KOPT-K1 (cell line): ENCODE measurements around the gene CADPS2.
"Not testable (repeated sequence)": the region's sequence is repeated elsewhere in the genome, so short reads cannot be mapped to it uniquely, and the experiment has no call there.

Source experiments
- H3K27ac ChIP-seq: fragments of 200-600 bp; sonication (generic); 2 replicates; pipeline ENCODE4 v1.5.1; 2016; ENCODE audit warnings: antibody characterized with exemption, mild to moderate bottlenecking, low read depth, low read length; ENCODE audit not compliant: poor library complexity, severe bottlenecking
- H3K36me3 ChIP-seq: fragments of 200-600 bp; sonication (generic); 2 replicates; pipeline ENCODE4 v1.5.1; 2017; ENCODE audit warnings: antibody characterized with exemption, mild to moderate bottlenecking, low read length, moderate library complexity; ENCODE audit not compliant: insufficient read depth
- H3K9me3 ChIP-seq: fragments of 200-600 bp; sonication (generic); 2 replicates; pipeline ENCODE4 v1.5.1; 2017; ENCODE audit warnings: antibody characterized with exemption, low read length, mild to moderate bottlenecking; ENCODE audit not compliant: insufficient read depth, poor library complexity, severe bottlenecking

CADPS2 gene

DNA sequence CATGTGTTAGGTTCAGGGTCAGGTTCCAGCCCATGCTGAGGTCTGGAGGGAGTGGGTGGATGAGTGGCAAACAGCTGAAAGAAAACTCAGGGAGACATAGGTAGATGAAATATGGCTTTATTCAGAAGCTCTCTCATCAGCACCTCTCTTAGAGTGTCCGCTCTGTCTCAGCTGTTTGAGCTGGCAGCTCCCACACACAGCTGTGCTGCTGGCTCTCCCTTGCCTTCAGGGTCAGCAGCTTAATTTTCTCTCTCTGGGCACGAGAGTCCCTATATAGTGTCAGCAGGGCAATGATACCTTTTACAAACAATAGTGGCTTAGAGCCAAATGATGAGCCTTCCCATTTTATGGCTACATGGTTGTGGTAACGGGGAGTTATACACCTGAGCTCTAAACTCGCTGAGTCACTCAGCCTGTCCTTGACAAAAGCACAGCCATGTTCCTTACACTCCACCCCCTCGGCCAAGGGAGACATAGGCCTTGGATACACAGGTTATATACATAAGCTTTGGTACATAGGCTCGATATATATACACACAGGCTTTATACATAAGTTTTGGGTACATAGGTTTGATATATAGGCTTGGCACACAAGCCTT lies 197.8 kb downstream of the CADPS2 start:
- Histone ChIP-seq H3K9me3 (no peaks in the 10 kb centered on the region), H3K36me3 (no peaks in the 10 kb centered on the region), H3K27ac (no peak overlapping the region)

- H3K9me3 ChIP-seq, result no peaks in the 10 kb centered on the region
- H3K36me3 ChIP-seq, result no peaks in the 10 kb centered on the region
- no peak overlapping the region for H3K27ac ChIP-seq
Observed at GRCh38 chr7:122686360-122686878, 199.8 kb downstream of the CADPS2 start.

- H3K36me3 ChIP-seq, result no peaks in the 10 kb centered on the region
- H3K27ac ChIP-seq, result no peak overlapping the region
- H3K9me3 ChIP-seq, result no peaks in the 10 kb centered on the region
Observed at GRCh38 chr7:122684504-122684903, 201.8 kb downstream of the CADPS2 start.

GRCh38 chr7:122682815-122683550 lies 203.3 kb downstream of the CADPS2 start:
- no peak overlapping the region for H3K27ac ChIP-seq
- H3K36me3 ChIP-seq, result no peaks in the 10 kb centered on the region
- H3K9me3 ChIP-seq, result no peaks in the 10 kb centered on the region

DNA sequence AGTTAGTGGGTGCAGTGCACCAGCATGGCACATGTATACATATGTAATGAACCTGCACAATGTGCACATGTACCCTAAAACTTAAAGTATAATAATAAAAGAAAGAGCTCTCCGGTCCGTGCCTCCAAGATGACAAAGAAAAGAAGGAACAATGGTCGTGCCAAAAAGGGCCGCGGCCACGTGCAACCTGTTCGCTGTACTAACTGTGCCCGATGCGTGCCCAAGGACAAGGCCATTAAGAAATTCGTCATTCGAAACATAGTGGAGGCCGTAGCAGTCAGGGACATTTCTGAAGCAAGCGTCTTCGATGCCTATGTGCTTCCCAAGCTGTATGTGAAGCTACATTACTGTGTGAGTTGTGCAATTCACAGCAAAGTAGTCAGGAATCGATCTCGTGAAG lies 205.1 kb downstream of the CADPS2 start:
- H3K36me3 ChIP-seq, H3K9me3 ChIP-seq, H3K27ac ChIP-seq: not testable (repeated sequence)

DNA sequence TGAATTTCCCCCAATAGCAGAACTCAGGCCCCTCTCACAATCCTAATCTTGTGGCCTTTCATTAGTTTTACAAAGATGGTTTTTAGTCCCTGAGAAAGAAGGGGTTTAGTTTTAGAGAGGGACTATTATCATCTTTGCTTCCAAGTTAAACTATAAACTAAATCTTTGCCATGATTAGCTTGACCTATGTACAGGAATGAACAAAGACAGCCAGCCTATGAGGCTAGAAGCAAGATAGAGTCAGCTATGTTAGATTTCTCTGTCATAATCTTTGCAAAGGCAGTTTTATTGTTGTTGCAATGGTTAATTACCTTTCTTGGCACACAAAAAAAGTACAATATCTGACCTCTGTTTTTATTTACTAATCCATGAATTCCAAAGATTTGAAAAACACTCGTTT lies 206.4 kb downstream of the CADPS2 start:
- H3K27ac ChIP-seq, result no peak overlapping the region
- H3K9me3 ChIP-seq, result no peaks in the 10 kb centered on the region

GRCh38 chr7:122679269-122679709 lies 207.0 kb downstream of the CADPS2 start:
- not testable (repeated sequence) for H3K36me3 ChIP-seq, H3K9me3 ChIP-seq, H3K27ac ChIP-seq

More for the DNA sequence above, 206.4 kb downstream of the CADPS2 start:
- H3K36me3 ChIP-seq, result no peaks in the 10 kb centered on the region

- no peaks in the 10 kb centered on the region for H3K36me3 ChIP-seq
- H3K27ac ChIP-seq, result no peak overlapping the region
- no peaks in the 10 kb centered on the region for H3K9me3 ChIP-seq
Observed at GRCh38 chr7:122677149-122677548, 209.1 kb downstream of the CADPS2 start.

DNA sequence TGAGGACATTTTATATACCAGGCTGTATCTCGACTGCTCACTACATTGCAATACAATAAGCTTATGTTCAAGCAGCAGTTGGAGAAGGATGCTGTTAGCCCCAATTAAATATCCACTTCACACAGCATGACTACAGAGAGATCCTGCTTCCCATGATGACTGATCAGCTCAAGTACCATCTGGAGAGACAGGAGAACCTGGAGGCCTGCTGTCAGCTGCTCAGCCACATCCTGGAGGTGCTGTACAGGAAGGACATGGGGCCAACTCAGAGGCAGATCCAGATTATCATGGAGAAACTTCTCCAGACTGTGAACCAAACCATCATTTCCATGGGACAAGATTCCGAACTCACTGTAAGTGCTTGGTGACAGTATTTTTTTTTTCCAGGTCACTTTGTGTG lies 209.8 kb downstream of the CADPS2 start:
- H3K9me3 ChIP-seq, result no peaks in the 10 kb centered on the region

GRCh38 chr7:122675621-122676020 lies 210.6 kb downstream of the CADPS2 start:
- H3K27ac ChIP-seq, result no peak overlapping the region
- H3K9me3 ChIP-seq, result no peaks in the 10 kb centered on the region
- H3K36me3 ChIP-seq, result no peaks in the 10 kb centered on the region

More for the DNA sequence above, 209.8 kb downstream of the CADPS2 start:
- Histone ChIP-seq H3K27ac (no peak overlapping the region), H3K36me3 (no peaks in the 10 kb centered on the region)

- no peak overlapping the region for H3K27ac ChIP-seq
Observed at GRCh38 chr7:122675011-122675410, 211.2 kb downstream of the CADPS2 start.

GRCh38 chr7:122674502-122674901 lies 211.8 kb downstream of the CADPS2 start:
- Histone ChIP-seq H3K27ac (no peak overlapping the region), H3K36me3 (no peaks in the 10 kb centered on the region), H3K9me3 (no peaks in the 10 kb centered on the region)

More at GRCh38 chr7:122675011-122675410, 211.2 kb downstream of the CADPS2 start:
- H3K9me3 ChIP-seq, result no peaks in the 10 kb centered on the region
- no peaks in the 10 kb centered on the region for H3K36me3 ChIP-seq

GRCh38 chr7:122673951-122674350 lies 212.3 kb downstream of the CADPS2 start:
- Histone ChIP-seq H3K9me3 (no peaks in the 10 kb centered on the region), H3K36me3 (no peaks in the 10 kb centered on the region), H3K27ac (no peak overlapping the region)

- Histone ChIP-seq H3K27ac (no peak overlapping the region), H3K36me3 (no peaks in the 10 kb centered on the region), H3K9me3 (no peaks in the 10 kb centered on the region)
Observed at GRCh38 chr7:122672536-122672935, 213.7 kb downstream of the CADPS2 start.

GRCh38 chr7:122663733-122664132 lies 222.5 kb downstream of the CADPS2 start:
- H3K36me3 ChIP-seq, result no peaks in the 10 kb centered on the region
- no peak overlapping the region for H3K27ac ChIP-seq
- H3K9me3 ChIP-seq, result no peaks in the 10 kb centered on the region

DNA sequence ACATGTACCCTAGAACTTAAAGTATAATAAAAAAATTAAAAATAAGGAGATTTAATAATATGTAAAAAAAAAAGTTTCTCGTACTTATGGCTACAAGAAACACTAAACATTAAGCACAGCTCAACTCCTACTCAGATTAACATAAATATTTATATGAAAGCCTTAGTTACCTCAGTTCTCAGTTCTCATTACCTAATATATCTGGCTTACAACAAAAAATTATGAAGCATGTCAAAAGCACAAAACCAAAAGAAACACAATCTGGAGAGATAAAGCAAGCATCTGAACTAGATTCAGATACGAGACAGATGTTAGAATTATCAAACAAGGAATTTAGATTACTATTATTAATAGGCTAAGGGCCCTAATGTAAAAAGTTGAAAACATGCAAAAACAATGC lies 227.4 kb downstream of the CADPS2 start:
- Histone ChIP-seq H3K36me3 (no peaks in the 10 kb centered on the region), H3K27ac (no peak overlapping the region), H3K9me3 (no peaks in the 10 kb centered on the region)
